B cell (primary cell): ENCODE data around the gene CHRM4. TPM values are rescaled to one million over a fixed set of nuclear protein-coding genes. Genes with fewer than 3 reads are reported as not detected.

Source experiments
- ATAC-seq: fragments of 200-7000 bp; cut with Tn5 transposase; one replicate; pipeline ENCODE4 v1.10.0; 2021; ENCODE audit warnings: low read depth, mild to moderate bottlenecking, moderate number of reproducible peaks, moderate library complexity
- CTCF ChIA-PET: fragments of 350-600 bp; sonication (Branson Sonifier 250); formaldehyde crosslinking; loops from one replicate; lab custom pipeline; 2021; ENCODE audit warnings: antibody characterized with exemption, inconsistent platforms; lab: Charles Lee
- POLR2A ChIA-PET: fragments of 350-600 bp; sonication (Branson Sonifier 250); formaldehyde crosslinking; loops from one replicate; lab custom pipeline; 2021; ENCODE audit warnings: antibody characterized with exemption; lab: Charles Lee
- DNase-seq: peaks from one replicate; pipeline ENCODE4 v3.0.0; 2013
- H2AFZ ChIP-seq: 2 replicates; pipeline ENCODE4 v1.6.1; 2012; ENCODE audit warnings: mild to moderate bottlenecking, low read depth, low read length; ENCODE audit not compliant: insufficient read depth, poor library complexity, severe bottlenecking
- H3K27ac ChIP-seq, 2 donors: 1 replicate in 1 of 2; 2 replicates in 1 of 2; pipeline ENCODE4 v1.5.1; 2012 to 2013; ENCODE audit warnings: low read length in 2 of 2, mild to moderate bottlenecking in 2 of 2, moderate library complexity in 1 of 2
- H3K27me3 ChIP-seq, 4 experiments: fragments of 200-600 bp in 1 of 4; sonication (generic) in 1 of 4; replicated peaks in 1 of 4; 1 replicate in 2 of 4; 2 replicates in 2 of 4; pipeline versions ENCODE4 v1.6.1 to v1.7.0; 2013 to 2016; ENCODE audit warnings: low read length in 3 of 4, mild to moderate bottlenecking in 2 of 4, mixed read lengths in 1 of 4, moderate library complexity in 1 of 4; ENCODE audit not compliant: insufficient read depth in 4 of 4, control insufficient read depth in 3 of 4; ENCODE audit errors: control extremely low read depth in 1 of 4
- H3K36me3 ChIP-seq, 2 experiments: replicated peaks in 1 of 2; 1 replicate in 1 of 2; 2 replicates in 1 of 2; pipeline versions ENCODE4 v1.6.1 to v1.7.1; 2013; ENCODE audit warnings: low read length in 1 of 2; ENCODE audit not compliant: insufficient read depth in 2 of 2, control insufficient read depth in 1 of 2; ENCODE audit errors: control extremely low read depth in 1 of 2, extremely low read depth in 1 of 2
- H3K4me1 ChIP-seq, 2 donors: fragments of 200-600 bp in 1 of 2; sonication (generic) in 1 of 2; 1 replicate in 1 of 2; 2 replicates in 1 of 2; pipeline versions ENCODE4 v1.5.1 to v1.6.1; 2013 to 2017; ENCODE audit warnings: low read length in 2 of 2; ENCODE audit not compliant: control insufficient read depth in 2 of 2, insufficient read depth in 2 of 2
- H3K4me2 ChIP-seq: replicated peaks from 2 replicates; pipeline ENCODE3; 2012; ENCODE audit warnings: mild to moderate bottlenecking, low read depth, low read length; ENCODE audit not compliant: poor library complexity, severe bottlenecking
- H3K4me3 ChIP-seq, 5 experiments: fragments of 200-600 bp in 1 of 5; sonication (generic) in 1 of 5; 1 replicate in 3 of 5; 2 replicates in 2 of 5; pipeline versions ENCODE4 v1.5.1 to v1.7.0; 2011 to 2016; ENCODE audit warnings: low read length in 4 of 5, mild to moderate bottlenecking in 4 of 5, low read depth in 2 of 5, control low read depth in 1 of 5, moderate library complexity in 1 of 5; ENCODE audit not compliant: insufficient read depth in 1 of 5; ENCODE audit errors: control extremely low read depth in 1 of 5, extremely low read depth in 1 of 5
- H3K79me2 ChIP-seq: fragments of 200-600 bp; sonication (generic); one replicate; pipeline ENCODE4 v1.6.0; 2016; ENCODE audit warnings: low read length; ENCODE audit not compliant: control insufficient read depth, insufficient read depth
- H3K9ac ChIP-seq: fragments of 200-600 bp; sonication (generic); 2 replicates; pipeline ENCODE4 v1.6.1; 2017; ENCODE audit warnings: mild to moderate bottlenecking, low read length, moderate library complexity
- H3K9me3 ChIP-seq, 3 donors: one replicate each; pipeline versions ENCODE4 v1.6.1 to v1.7.1; 2013; ENCODE audit warnings: low read length in 2 of 3; ENCODE audit not compliant: control insufficient read depth in 2 of 3, insufficient read depth in 1 of 3; ENCODE audit errors: control extremely low read depth in 1 of 3
- H4K20me1 ChIP-seq: 2 replicates; pipeline ENCODE4 v1.6.0; 2012; ENCODE audit warnings: mild to moderate bottlenecking, low read length; ENCODE audit not compliant: insufficient read depth, control insufficient read depth, poor library complexity, severe bottlenecking
- H3K27ac Mint-ChIP-seq: one replicate; pipeline ENCODE4 v1.8.0; 2021; ENCODE audit warnings: mixed read lengths
- H3K27me3 Mint-ChIP-seq: one replicate; pipeline ENCODE4 v1.8.0; 2021; ENCODE audit warnings: mixed read lengths
- H3K4me1 Mint-ChIP-seq: one replicate; pipeline ENCODE4 v1.8.0; 2021; ENCODE audit warnings: mixed read lengths
- H3K4me3 Mint-ChIP-seq: one replicate; pipeline ENCODE4 v1.8.0; 2021; ENCODE audit warnings: mixed read lengths
- H3K9me3 Mint-ChIP-seq: one replicate; pipeline ENCODE4 v1.8.0; 2022; ENCODE audit warnings: mixed read lengths; ENCODE audit not compliant: insufficient read depth
- EZH2 ChIP-seq: IDR thresholded peaks from 2 replicates; pipeline ENCODE4 v1.6.1; 2012; ENCODE audit warnings: borderline replicate concordance, low read depth, mild to moderate bottlenecking, moderate library complexity, low read length; ENCODE audit not compliant: insufficient read depth, poor library complexity, severe bottlenecking
- WGBS: methylation state at CpG from one replicate; pipeline ENCODE4 v1.1.5; 2013; ENCODE audit warnings: missing lambda C conversion rate; ENCODE audit not compliant: insufficient coverage; 5-methylcytosine and 5-hydroxymethylcytosine counted together
- intact Hi-C: fragments of 100-400 bp; cut with micrococcal nuclease; formaldehyde crosslinking; loops from one replicate; pipeline ENCODE4 v1.10.0; 2022
- polyA plus RNA-seq: library from polyadenylated mRNA; depleted of rRNA; stranded (reverse); fragments of >200 nt; gene quantifications from 2 replicates; pipeline ENCODE4 v1.2.3, GENCODE V29; 2012
- total RNA-seq, 2 donors: library from RNA; stranded (reverse); fragments of 120-200 nt in 1 of 2; gene quantifications; 1 replicate in 1 of 2; 2 replicates in 1 of 2; pipeline versions ENCODE4 v1.2.3 to v1.2.4, GENCODE V29; 2013 to 2022
- TF ChIP-seq, protein P1 (sequence below): fragments of 200-600 bp; IDR thresholded peaks from one replicate; pipeline ENCODE4 v1.8.0; 2022; ENCODE audit warnings: antibody characterized with exemption, mild to moderate bottlenecking

The CHRM4 gene
- total and polyA plus RNA-seq, 2 donors (not counting 1 experiment from before 2014, with no cell fraction given): 0.49 to 1.4 TPM

DNA sequence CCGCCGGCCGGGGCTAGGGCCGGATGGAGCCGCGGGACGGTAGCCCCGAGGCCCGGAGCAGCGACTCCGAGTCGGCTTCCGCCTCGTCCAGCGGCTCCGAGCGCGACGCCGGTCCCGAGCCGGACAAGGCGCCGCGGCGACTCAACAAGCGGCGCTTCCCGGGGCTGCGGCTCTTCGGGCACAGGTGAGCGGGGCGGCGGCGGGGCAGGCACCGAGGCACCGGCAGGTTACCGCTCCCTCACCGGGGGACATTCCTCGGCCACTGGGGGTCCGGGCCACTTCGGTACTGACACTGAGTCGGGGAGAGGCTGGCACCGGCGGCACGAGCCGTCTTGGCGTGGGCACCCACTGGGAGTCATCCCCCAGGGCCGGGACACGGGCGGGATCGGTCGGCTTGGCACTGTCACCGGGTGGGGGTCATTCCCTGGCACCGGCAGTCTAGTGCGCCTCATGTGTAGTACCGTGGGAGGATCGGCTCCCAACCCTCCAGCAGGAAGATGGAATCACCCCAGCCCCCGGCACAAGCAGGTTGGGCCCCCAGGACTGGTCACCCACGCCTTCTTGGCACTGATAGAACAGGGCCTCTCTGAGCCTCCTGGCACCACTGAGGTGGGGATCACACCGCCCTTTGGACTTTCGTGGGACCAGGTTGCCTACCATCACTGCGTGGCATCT, 43.8 kb downstream of the CHRM4 start:
- Histone ChIP-seq H4K20me1 (peaks cover 43% of the 10 kb centered on the region), H3K4me2 (peak overlapping the region; percentile 97), H3K4me3 (peak overlapping the region; percentile 58 to 88 (median 78)), H2AFZ (peak overlapping the region; percentile 72), H3K79me2 (peaks cover 62% of the 10 kb centered on the region), H3K27ac (peak overlapping the region in 1 of 2 donors; percentile 64), H3K9ac (peak overlapping the region; percentile 82), H3K36me3 (peaks cover 0 to under 1% of the 10 kb centered on the region in 2 experiments), H3K9me3 (no peaks in the 10 kb centered on the region), H3K27me3 (peaks cover 0 to 5% (median 0%) of the 10 kb centered on the region in 4 experiments), H3K4me1 (peaks cover 38 to 51% of the 10 kb centered on the region in 2 donors)
- CTCF ChIA-PET: interaction anchor here (0.6 to 2.4 kb wide), 7 partner anchors 12 to 680 kb away, joined by 3 to 10 read pairs (median 4); no protein-coding TSS in a partner anchor
- Mint-ChIP-seq H3K27me3 (no peaks in the 10 kb centered on the region), H3K27ac (peak overlapping the region; percentile 75), H3K4me1 (peaks cover 55% of the 10 kb centered on the region), H3K4me3 (peak overlapping the region; percentile 85), H3K9me3 (no peaks in the 10 kb centered on the region)
- WGBS: 4% methylated on average over 61 of the region's 63 CpGs
- intact Hi-C loops: loop anchor here (1.0 to 5.0 kb wide), 6 partner anchors 20 to 543 kb away; partner anchors contain the start of genes ATG13, HARBI1, MDK and PEX16
- DNase-seq: peak; percentile 53
- POLR2A ChIA-PET: interaction anchor here (0.5 kb wide), 1 partner anchor 227 kb away, joined by 4 read pairs; no protein-coding TSS in a partner anchor
- ATAC-seq: no peak
- TF ChIP-seq, protein P1, sequence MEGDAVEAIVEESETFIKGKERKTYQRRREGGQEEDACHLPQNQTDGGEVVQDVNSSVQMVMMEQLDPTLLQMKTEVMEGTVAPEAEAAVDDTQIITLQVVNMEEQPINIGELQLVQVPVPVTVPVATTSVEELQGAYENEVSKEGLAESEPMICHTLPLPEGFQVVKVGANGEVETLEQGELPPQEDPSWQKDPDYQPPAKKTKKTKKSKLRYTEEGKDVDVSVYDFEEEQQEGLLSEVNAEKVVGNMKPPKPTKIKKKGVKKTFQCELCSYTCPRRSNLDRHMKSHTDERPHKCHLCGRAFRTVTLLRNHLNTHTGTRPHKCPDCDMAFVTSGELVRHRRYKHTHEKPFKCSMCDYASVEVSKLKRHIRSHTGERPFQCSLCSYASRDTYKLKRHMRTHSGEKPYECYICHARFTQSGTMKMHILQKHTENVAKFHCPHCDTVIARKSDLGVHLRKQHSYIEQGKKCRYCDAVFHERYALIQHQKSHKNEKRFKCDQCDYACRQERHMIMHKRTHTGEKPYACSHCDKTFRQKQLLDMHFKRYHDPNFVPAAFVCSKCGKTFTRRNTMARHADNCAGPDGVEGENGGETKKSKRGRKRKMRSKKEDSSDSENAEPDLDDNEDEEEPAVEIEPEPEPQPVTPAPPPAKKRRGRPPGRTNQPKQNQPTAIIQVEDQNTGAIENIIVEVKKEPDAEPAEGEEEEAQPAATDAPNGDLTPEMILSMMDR: no peak
- no peak for TF ChIP-seq EZH2
